GM23248 (cell line): ENCODE measurements around the gene ISOC2. TPM values are rescaled to one million over a fixed set of nuclear protein-coding genes. Genes with fewer than 3 reads are reported as not detected.

Source experiments
- DNase-seq: peaks from one replicate; pipeline ENCODE4 v3.0.0-alpha.2; 2015
- H2AFZ ChIP-seq: fragments of 200-600 bp; sonication (generic); 2 replicates; pipeline ENCODE4 v1.6.1; 2016; ENCODE audit warnings: antibody characterized with exemption
- H3F3A ChIP-seq: fragments of 200-600 bp; sonication (generic); 2 replicates; pipeline ENCODE4 v1.6.1; 2016; ENCODE audit warnings: mild to moderate bottlenecking, antibody characterized with exemption, mixed run types; ENCODE audit not compliant: insufficient read depth
- H3K27ac ChIP-seq: fragments of 200-600 bp; sonication (generic); 2 replicates; pipeline ENCODE4 v1.5.1; 2016; ENCODE audit warnings: mild to moderate bottlenecking
- H3K27me3 ChIP-seq: fragments of 200-600 bp; sonication (generic); replicated peaks from 2 replicates; pipeline ENCODE4 v1.6.1; 2016; ENCODE audit warnings: mild to moderate bottlenecking; ENCODE audit not compliant: insufficient read depth
- H3K36me3 ChIP-seq: fragments of 200-600 bp; sonication (generic); 2 replicates; pipeline ENCODE4 v1.6.1; 2016; ENCODE audit warnings: low read depth, mild to moderate bottlenecking
- H3K4me1 ChIP-seq: fragments of 200-600 bp; sonication (generic); 2 replicates; pipeline ENCODE4 v1.6.1; 2016; ENCODE audit warnings: mild to moderate bottlenecking; ENCODE audit not compliant: insufficient read depth
- H3K4me2 ChIP-seq: fragments of 200-600 bp; sonication (generic); one replicate; pipeline ENCODE4 v1.6.1; 2016; ENCODE audit warnings: mild to moderate bottlenecking; ENCODE audit not compliant: unreplicated experiment
- H3K4me3 ChIP-seq: fragments of 200-600 bp; sonication (generic); 2 replicates; pipeline ENCODE4 v1.5.1; 2016; ENCODE audit warnings: mild to moderate bottlenecking
- H3K79me2 ChIP-seq: fragments of 200-600 bp; sonication (generic); 2 replicates; pipeline ENCODE4 v1.6.1; 2016; ENCODE audit warnings: mild to moderate bottlenecking; ENCODE audit not compliant: insufficient read depth
- H3K9ac ChIP-seq: fragments of 200-600 bp; sonication (generic); 2 replicates; pipeline ENCODE4 v1.6.1; 2016; ENCODE audit warnings: mild to moderate bottlenecking
- H3K9me2 ChIP-seq: fragments of 200-600 bp; sonication (generic); 2 replicates; pipeline ENCODE4 v1.6.1; 2016; ENCODE audit warnings: mixed run types, mild to moderate bottlenecking, moderate library complexity; ENCODE audit not compliant: insufficient read depth
- H3K9me3 ChIP-seq: fragments of 200-600 bp; sonication (generic); one replicate; pipeline ENCODE4 v1.6.1; 2017; ENCODE audit warnings: low read depth
- H4K20me1 ChIP-seq: fragments of 200-600 bp; sonication (generic); 2 replicates; pipeline ENCODE4 v1.6.0; 2016; ENCODE audit not compliant: insufficient read depth
- EZH2 ChIP-seq: fragments of 200-600 bp; sonication (generic); IDR thresholded peaks from 2 replicates; pipeline ENCODE4 v1.6.1; 2018; ENCODE audit warnings: antibody characterized with exemption, mild to moderate bottlenecking; ENCODE audit not compliant: insufficient read depth, poor library complexity, severe bottlenecking
- EZH2phosphoT487 ChIP-seq: fragments of 200-600 bp; sonication (generic); IDR thresholded peaks from 2 replicates; pipeline ENCODE4 v1.6.1; 2018; ENCODE audit warnings: antibody characterized with exemption, moderate library complexity, mild to moderate bottlenecking, low read depth; ENCODE audit not compliant: insufficient read depth
- WGBS, 2 experiments: methylation state at CpG; one replicate each; pipeline ENCODE4 v1.1.6; 2015 to 2017; ENCODE audit warnings: low lambda C conversion rate in 2 of 2, low coverage in 1 of 2; ENCODE audit errors: missing lambda C conversion rate in 2 of 2; 5-methylcytosine and 5-hydroxymethylcytosine counted together
- in situ Hi-C: fragments of 300-500 bp; cut with MboI; formaldehyde crosslinking; loops from 2 replicates; pipeline ENCODE4 v1.15.0; 2020
- polyA plus RNA-seq: library from polyadenylated mRNA; unstranded; fragments of >200 nt; fragmentation: Nextera tagmentation; extraction: Ambion mirVana; gene quantifications from 2 replicates; pipeline ENCODE4 v1.2.1, GENCODE V29; 2016
- total RNA-seq: library from RNA; depleted of rRNA; stranded (reverse); fragments of >200 nt; shearing (Covaris generic); gene quantifications from 2 replicates; pipeline ENCODE4 v1.2.3, GENCODE V29; 2014

Gene ISOC2
- total and polyA plus RNA-seq, 2 experiments from 2014 or later, result 34.0 to 103 TPM

- TF ChIP-seq EZH2phosphoT487 (no peak), EZH2 (no peak)
- H3F3A ChIP-seq, result peaks cover 5% of the 10 kb centered on the region; the same call in 1 of the 2 replicates
- WGBS, 2 experiments, result 94 to 97% methylated on average over 39 to 52 of the region's 52 CpGs
- no peaks in the 10 kb centered on the region for H3K36me3 ChIP-seq
- no peak overlapping the region for H2AFZ ChIP-seq
- no peak overlapping the region for H3K9ac ChIP-seq
- H3K27ac ChIP-seq, result no peak overlapping the region
- peaks cover 16% of the 10 kb centered on the region for H3K4me1 ChIP-seq
- no peak overlapping the region for H3K4me3 ChIP-seq
- H3K27me3 ChIP-seq, result no peaks in the 10 kb centered on the region
- no peak for DNase-seq
- peaks cover 36% of the 10 kb centered on the region for H3K79me2 ChIP-seq
- H4K20me1 ChIP-seq, result no peaks in the 10 kb centered on the region
- no peaks in the 10 kb centered on the region for H3K9me3 ChIP-seq
- H3K9me2 ChIP-seq, result no peaks in the 10 kb centered on the region
- in situ Hi-C loops, result no loop called here
- H3K4me2 ChIP-seq, result no peak overlapping the region
These were observed 19.8 kb upstream of the ISOC2 start for GRCh38 chr19:55481148-55481793.

- peaks cover 35% of the 10 kb centered on the region for H3K79me2 ChIP-seq
- H3K4me1 ChIP-seq, result peaks cover 13% of the 10 kb centered on the region; the same call in 1 of the 2 replicates
- no peaks in the 10 kb centered on the region for H3K9me3 ChIP-seq
- DNase-seq, result no peak
- no peak for TF ChIP-seq EZH2phosphoT487
- no peak for TF ChIP-seq EZH2
- no peaks in the 10 kb centered on the region for H3K36me3 ChIP-seq
- in situ Hi-C loops, result no loop called here
- 76 to 77% methylated on average over 15 of the region's 15 CpGs for WGBS, 2 experiments
- no peaks in the 10 kb centered on the region for H3K9me2 ChIP-seq
- no peak overlapping the region for H2AFZ ChIP-seq
- H3K4me3 ChIP-seq, result no peak overlapping the region
- no peaks in the 10 kb centered on the region for H3K27me3 ChIP-seq
- no peaks in the 10 kb centered on the region; the same call in 1 of the 2 replicates for H3F3A ChIP-seq
- H3K4me2 ChIP-seq, result no peak overlapping the region
- no peaks in the 10 kb centered on the region for H4K20me1 ChIP-seq
- no peak overlapping the region for H3K27ac ChIP-seq
- H3K9ac ChIP-seq, result no peak overlapping the region
These were observed 18.2 kb upstream of the ISOC2 start for GRCh38 chr19:55479451-55480230.

DNA sequence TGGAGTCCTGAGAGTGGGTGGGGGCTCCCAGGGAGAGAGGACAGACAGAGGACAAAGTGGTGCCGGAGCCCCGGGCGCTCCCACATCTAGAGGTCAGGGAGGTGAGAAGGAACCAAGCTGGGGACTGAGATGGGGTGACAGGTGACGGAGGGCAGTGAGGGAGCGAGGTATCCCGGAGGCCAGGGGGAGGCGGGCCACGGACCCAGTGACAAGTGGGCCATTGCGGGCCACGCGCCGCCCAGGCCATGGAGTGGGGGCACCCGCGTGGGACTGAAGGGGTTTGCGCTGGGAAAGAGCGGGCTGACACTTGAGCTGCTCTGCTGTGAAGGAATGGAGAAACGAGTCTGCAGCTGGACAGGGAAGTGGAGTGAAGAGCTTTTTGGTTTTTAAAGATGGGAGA, 17.6 kb upstream of the ISOC2 start:
- no peak overlapping the region for H3K27ac ChIP-seq
- H3K9ac ChIP-seq, result no peak overlapping the region
- TF ChIP-seq EZH2 (no peak), EZH2phosphoT487 (no peak)
- H3K4me2 ChIP-seq, result no peak overlapping the region
- no peaks in the 10 kb centered on the region; the same call in 1 of the 2 replicates for H3F3A ChIP-seq
- no peaks in the 10 kb centered on the region for H3K9me3 ChIP-seq
- no peak overlapping the region for H2AFZ ChIP-seq
- H3K4me3 ChIP-seq, result no peak overlapping the region
- no peaks in the 10 kb centered on the region for H4K20me1 ChIP-seq
- peaks cover 29% of the 10 kb centered on the region for H3K79me2 ChIP-seq
- H3K27me3 ChIP-seq, result no peaks in the 10 kb centered on the region
- H3K9me2 ChIP-seq, result no peaks in the 10 kb centered on the region
- WGBS, 2 experiments, result 85 to 86% methylated on average over 17 of the region's 17 CpGs
- H3K4me1 ChIP-seq, result peaks cover 13% of the 10 kb centered on the region; the same call in 1 of the 2 replicates
- in situ Hi-C loops, result no loop called here
- DNase-seq, result no peak
- no peaks in the 10 kb centered on the region for H3K36me3 ChIP-seq

GRCh38 chr19:55478364-55478763, 16.9 kb upstream of the ISOC2 start:
- TF ChIP-seq EZH2phosphoT487, result no peak
- no peak for TF ChIP-seq EZH2
- Histone ChIP-seq H3K4me1 (peaks cover 13% of the 10 kb centered on the region; the same call in 1 of the 2 replicates), H3K79me2 (peaks cover 27% of the 10 kb centered on the region), H3F3A (no peaks in the 10 kb centered on the region; the same call in 1 of the 2 replicates), H3K27me3 (no peaks in the 10 kb centered on the region), H3K4me2 (no peak overlapping the region), H3K4me3 (no peak overlapping the region), H3K9ac (no peak overlapping the region), H2AFZ (no peak overlapping the region), H3K9me3 (no peaks in the 10 kb centered on the region), H3K27ac (no peak overlapping the region), H3K9me2 (no peaks in the 10 kb centered on the region), H4K20me1 (no peaks in the 10 kb centered on the region), H3K36me3 (no peaks in the 10 kb centered on the region)
- in situ Hi-C loops, result no loop called here
- WGBS, 2 experiments, result 58 to 72% methylated on average over 10 to 12 of the region's 12 CpGs
- DNase-seq, result no peak
